VCaP (cell line): ENCODE results near the gene SLTM.
"Not testable (repeated sequence)": the region's sequence is repeated elsewhere in the genome, so short reads cannot be mapped to it uniquely, and the experiment has no call there.

Source experiments
- H3K27ac ChIP-seq: fragments of 450-650 bp; 2 replicates; pipeline ENCODE4 v1.5.1; 2017
- CTCF ChIP-seq: fragments of 450-650 bp; conservative IDR thresholded peaks from 2 replicates; pipeline ENCODE4 v1.5.1; 2017; ENCODE audit warnings: mild to moderate bottlenecking, moderate library complexity

SLTM gene

GRCh38 chr15:58842713-58843396 lies 90.6 kb downstream of the SLTM start:
- no peak overlapping the region for H3K27ac ChIP-seq
- no peak for TF ChIP-seq CTCF

- H3K27ac ChIP-seq, result no peak overlapping the region
- no peak for TF ChIP-seq CTCF
Measured at GRCh38 chr15:58840048-58840447, 93.4 kb downstream of the SLTM start.

GRCh38 chr15:58839485-58839884 lies 94.0 kb downstream of the SLTM start:
- H3K27ac ChIP-seq, result no peak overlapping the region
- TF ChIP-seq CTCF, result peak; percentile 62

GRCh38 chr15:58833681-58834426 lies 99.6 kb downstream of the SLTM start:
- H3K27ac ChIP-seq, result not testable (repeated sequence)

GRCh38 chr15:58830556-58830955 lies 102.9 kb downstream of the SLTM start:
- TF ChIP-seq CTCF, result no peak
- H3K27ac ChIP-seq, result no peak overlapping the region
